Measurements from ENCODE around the gene LY9.

The LY9 gene

GRCh38 chr1:160827418-160827817 is 31.4 kb downstream of the LY9 start:
- FAIRE-seq (no peak), DNase-seq (ENCODE audit: insufficient read length) (no peak)
- TF ChIP-seq TAF1 (IDR thresholded peaks at IDR 0.05; ENCODE audit: borderline replicate concordance, low read depth, low read length) (no peak), POLR2AphosphoS5 (IDR thresholded peaks at IDR 0.05; ENCODE audit: low read depth, low read length) (no peak), POLR2A (IDR thresholded peaks at IDR 0.05; ENCODE audit: low read depth, low read length) (no peak)

DNA sequence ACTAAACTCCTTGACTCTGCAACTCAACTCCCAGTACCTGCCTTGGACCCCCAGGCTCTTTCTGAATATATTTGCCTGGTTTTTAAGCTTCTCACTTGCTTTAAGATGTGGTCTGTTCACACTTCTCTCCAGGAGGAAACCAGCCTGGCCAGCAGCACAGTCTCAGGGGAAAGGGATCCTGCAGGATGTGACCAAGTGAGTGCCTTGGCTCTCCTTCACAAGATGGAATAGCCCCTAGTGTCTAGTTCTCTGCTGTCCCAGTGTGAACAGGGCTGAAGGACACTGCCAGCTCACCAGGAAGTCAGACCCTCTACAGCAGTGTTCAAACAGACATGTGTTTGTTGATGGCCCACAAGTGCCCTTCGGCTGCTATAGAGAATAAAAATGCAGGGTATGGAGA is 33.8 kb downstream of the LY9 start:
- no peak for FAIRE-seq
- TF ChIP-seq TAF1 (IDR thresholded peaks at IDR 0.05; ENCODE audit: borderline replicate concordance, low read depth, low read length) (no peak), POLR2AphosphoS5 (IDR thresholded peaks at IDR 0.05; ENCODE audit: low read depth, low read length) (no peak), POLR2A (IDR thresholded peaks at IDR 0.05; ENCODE audit: low read depth, low read length) (no peak)
- DNase-seq (ENCODE audit: insufficient read length): no peak

GRCh38 chr1:160830321-160831153 is 34.6 kb downstream of the LY9 start:
- peak; percentile 23 for DNase-seq (ENCODE audit: insufficient read length)
- TF ChIP-seq POLR2A (IDR thresholded peaks at IDR 0.05; ENCODE audit: low read depth, low read length) (no peak), TAF1 (IDR thresholded peaks at IDR 0.05; ENCODE audit: borderline replicate concordance, low read depth, low read length) (no peak), POLR2AphosphoS5 (IDR thresholded peaks at IDR 0.05; ENCODE audit: low read depth, low read length) (no peak)
- peak; percentile 96 for FAIRE-seq

DNA sequence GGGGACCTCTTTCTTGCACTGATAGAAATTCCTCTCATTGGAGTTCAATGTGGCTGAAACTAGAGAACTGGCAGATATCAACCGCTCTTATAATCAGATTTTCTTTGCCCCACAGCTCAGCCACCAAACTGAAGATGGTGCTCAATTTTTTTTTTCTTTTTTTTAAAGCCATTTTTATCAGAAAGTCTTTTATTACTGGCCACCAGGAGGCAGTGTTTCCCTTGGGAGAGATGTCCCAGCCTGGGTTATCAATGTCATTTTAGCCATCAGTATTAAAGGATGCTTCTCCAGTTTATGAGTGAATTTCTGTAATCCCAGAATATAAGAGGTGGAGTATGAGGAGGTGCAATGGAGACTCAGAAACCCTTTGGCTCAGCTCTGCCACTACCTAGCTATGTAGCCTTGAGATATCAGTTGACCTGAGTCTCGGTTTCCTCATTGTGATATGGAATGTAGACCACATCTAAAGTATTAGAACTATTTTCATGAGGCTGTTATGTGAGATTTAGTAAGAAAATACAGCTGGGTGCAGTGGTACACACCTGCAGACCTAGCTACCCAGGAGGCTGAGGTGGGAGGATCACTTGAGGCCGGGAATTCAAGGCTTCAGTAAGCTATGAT is 39.1 kb downstream of the LY9 start:
- no peak for DNase-seq (ENCODE audit: insufficient read length)
- FAIRE-seq: peak; percentile 81

DNA sequence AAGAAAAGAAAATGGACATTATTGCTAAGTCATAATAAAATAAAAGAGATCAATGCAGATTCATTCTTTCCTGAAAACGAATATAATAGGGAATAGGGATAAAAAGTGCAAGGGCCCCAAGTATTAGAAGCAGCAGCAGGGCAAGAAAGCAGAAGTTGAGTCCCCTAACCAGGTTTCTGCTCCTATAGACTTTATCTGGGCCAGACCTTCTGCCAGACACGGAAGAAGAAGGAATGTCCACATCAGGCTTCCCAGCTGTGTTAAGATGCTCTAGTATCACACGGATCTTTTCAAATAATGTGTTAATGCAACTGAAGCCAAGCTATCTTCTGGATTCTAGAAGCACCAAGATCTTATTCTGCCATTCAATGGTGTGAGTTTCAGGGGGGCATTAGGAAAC is 39.8 kb downstream of the LY9 start:
- FAIRE-seq: no peak
- TF ChIP-seq POLR2A (IDR thresholded peaks at IDR 0.05; ENCODE audit: low read depth, low read length) (no peak), TAF1 (IDR thresholded peaks at IDR 0.05; ENCODE audit: borderline replicate concordance, low read depth, low read length) (no peak), POLR2AphosphoS5 (IDR thresholded peaks at IDR 0.05; ENCODE audit: low read depth, low read length) (no peak)
- DNase-seq (ENCODE audit: insufficient read length): no peak

More for the DNA sequence above, 39.1 kb downstream of the LY9 start:
- TF ChIP-seq POLR2AphosphoS5 (IDR thresholded peaks at IDR 0.05; ENCODE audit: low read depth, low read length) (no peak), POLR2A (IDR thresholded peaks at IDR 0.05; ENCODE audit: low read depth, low read length) (no peak), TAF1 (IDR thresholded peaks at IDR 0.05; ENCODE audit: borderline replicate concordance, low read depth, low read length) (no peak)

GRCh38 chr1:160836561-160836960 is 40.6 kb downstream of the LY9 start:
- FAIRE-seq: no peak
- no peak for TF ChIP-seq POLR2A (IDR thresholded peaks at IDR 0.05; ENCODE audit: low read depth, low read length)
- no peak for TF ChIP-seq POLR2AphosphoS5 (IDR thresholded peaks at IDR 0.05; ENCODE audit: low read depth, low read length)
- TF ChIP-seq TAF1 (IDR thresholded peaks at IDR 0.05; ENCODE audit: borderline replicate concordance, low read depth, low read length): no peak
- no peak for DNase-seq (ENCODE audit: insufficient read length)

DNA sequence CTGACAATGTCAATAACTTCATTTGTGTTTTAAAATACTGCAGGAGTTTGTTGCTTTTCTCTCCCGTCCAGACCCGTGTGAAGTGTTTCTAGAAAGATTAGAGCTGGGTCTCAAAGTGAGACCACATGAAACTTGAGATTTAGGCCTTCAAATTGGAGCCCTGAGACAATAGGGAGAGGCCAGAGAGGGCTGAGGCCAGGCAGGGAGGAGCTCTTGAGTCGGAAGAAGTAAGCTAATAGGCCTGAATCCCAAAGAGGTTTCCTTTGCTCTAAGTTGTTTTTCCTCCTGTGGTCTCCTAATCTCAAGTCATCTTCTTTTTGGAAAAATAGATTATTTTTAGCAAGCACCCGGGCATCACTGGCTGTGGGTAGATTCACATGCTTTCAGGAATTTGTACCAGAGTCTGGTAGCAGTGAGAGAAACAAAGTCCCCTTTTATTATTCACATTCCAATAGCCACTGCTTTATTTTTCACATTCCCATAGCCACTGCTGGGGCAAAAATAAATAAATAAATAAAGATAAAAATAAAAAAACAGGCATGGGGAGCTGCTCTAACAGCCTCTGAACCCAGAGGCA is 41.1 kb downstream of the LY9 start:
- no peak for DNase-seq (ENCODE audit: insufficient read length)
- no peak for FAIRE-seq
- no peak for TF ChIP-seq TAF1 (IDR thresholded peaks at IDR 0.05; ENCODE audit: borderline replicate concordance, low read depth, low read length)
- TF ChIP-seq POLR2A (IDR thresholded peaks at IDR 0.05; ENCODE audit: low read depth, low read length): no peak
- TF ChIP-seq POLR2AphosphoS5 (IDR thresholded peaks at IDR 0.05; ENCODE audit: low read depth, low read length): no peak

DNA sequence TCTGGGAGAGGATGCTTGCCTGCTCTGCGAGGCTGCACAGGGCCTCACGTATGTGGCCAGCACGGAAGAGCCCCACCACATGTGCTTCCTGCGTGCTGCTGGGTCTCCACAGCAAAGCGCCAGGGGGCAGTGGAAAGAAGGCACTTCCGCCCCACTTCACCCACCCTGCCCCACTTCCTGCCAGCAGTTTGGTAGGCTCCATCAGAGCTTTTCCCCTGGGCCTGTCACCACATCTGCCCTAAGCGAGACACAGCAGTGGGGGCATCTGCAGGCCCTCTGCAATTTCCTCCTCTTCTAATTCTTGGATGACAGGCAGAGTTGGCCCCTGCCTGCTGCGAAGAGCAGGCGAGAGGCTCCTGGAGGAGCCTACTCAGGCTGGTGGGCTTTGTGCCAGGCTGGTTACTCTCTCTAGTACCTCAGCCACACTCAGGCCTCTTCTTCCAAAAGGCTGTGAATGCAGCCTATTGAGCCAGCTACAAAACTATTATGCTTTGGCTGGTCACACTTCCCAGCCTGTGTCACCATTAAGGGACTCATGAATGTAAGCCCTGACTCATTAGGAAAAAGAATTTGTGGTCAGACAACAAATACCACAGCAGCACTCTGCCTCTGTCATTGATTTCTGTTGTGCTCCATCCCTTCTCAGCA is 41.7 kb downstream of the LY9 start:
- DNase-seq (ENCODE audit: insufficient read length) (peak; percentile 51), FAIRE-seq (peak; percentile 93)

DNA sequence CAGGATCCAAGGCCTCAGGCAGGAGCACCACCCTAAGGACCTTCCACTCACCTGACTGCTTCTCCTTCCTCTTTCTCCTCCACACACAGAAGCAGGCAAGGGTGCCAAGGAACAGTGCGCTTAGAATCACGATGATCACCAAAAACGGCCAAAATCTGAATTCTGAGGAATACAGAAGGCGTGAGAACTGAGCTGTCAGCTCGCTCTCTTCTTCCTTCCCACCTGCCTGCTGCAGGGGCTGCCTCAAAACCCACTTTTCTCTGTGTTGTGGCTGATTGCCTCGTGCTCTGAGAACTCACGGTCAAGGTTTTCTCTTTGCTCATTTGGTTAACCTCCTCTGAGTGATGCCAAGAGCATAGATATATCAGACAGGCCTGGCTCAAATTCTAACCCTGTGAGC is 42.9 kb downstream of the LY9 start:
- no peak for FAIRE-seq
- DNase-seq (ENCODE audit: insufficient read length): no peak
- TF ChIP-seq POLR2AphosphoS5 (IDR thresholded peaks at IDR 0.05; ENCODE audit: low read depth, low read length): no peak
- TF ChIP-seq POLR2A (IDR thresholded peaks at IDR 0.05; ENCODE audit: low read depth, low read length): no peak
- no peak for TF ChIP-seq TAF1 (IDR thresholded peaks at IDR 0.05; ENCODE audit: borderline replicate concordance, low read depth, low read length)

More for the DNA sequence above, 41.7 kb downstream of the LY9 start:
- TF ChIP-seq POLR2A (IDR thresholded peaks at IDR 0.05; ENCODE audit: low read depth, low read length) (peak; percentile 56; the same call in 1 of the 2 replicates), TAF1 (IDR thresholded peaks at IDR 0.05; ENCODE audit: borderline replicate concordance, low read depth, low read length) (0 out of 2 replicates have a peak, but pooled peaks have one; percentile 18), POLR2AphosphoS5 (IDR thresholded peaks at IDR 0.05; ENCODE audit: low read depth, low read length) (0 out of 2 replicates have a peak, but pooled peaks have one; percentile 41)

DNA sequence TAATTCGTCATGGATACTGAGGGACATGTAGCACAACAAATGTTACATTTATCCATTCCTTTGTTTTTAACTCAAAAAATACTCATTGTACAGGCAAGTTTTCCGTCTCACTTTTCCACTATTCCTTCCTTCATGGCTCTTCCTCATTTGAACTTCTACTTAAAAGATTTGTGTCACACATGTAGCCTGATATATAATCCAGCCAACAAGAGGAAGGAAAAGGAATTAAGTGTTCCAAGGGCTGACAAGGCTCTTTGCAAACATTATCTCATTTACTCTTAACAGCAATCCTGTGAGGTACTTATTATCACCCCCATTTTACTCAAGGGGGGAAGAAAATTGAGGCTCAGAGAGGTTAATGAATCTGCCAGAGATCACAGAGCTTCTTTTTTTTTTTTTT is 43.8 kb downstream of the LY9 start:
- TF ChIP-seq TAF1 (IDR thresholded peaks at IDR 0.05; ENCODE audit: borderline replicate concordance, low read depth, low read length) (no peak), POLR2AphosphoS5 (IDR thresholded peaks at IDR 0.05; ENCODE audit: low read depth, low read length) (no peak), POLR2A (IDR thresholded peaks at IDR 0.05; ENCODE audit: low read depth, low read length) (no peak)
- no peak for FAIRE-seq
- DNase-seq (ENCODE audit: insufficient read length): no peak

- DNase-seq (ENCODE audit: insufficient read length): no peak
- TF ChIP-seq TAF1 (IDR thresholded peaks at IDR 0.05; ENCODE audit: borderline replicate concordance, low read depth, low read length) (no peak), POLR2AphosphoS5 (IDR thresholded peaks at IDR 0.05; ENCODE audit: low read depth, low read length) (no peak)
- no peak for FAIRE-seq
These were observed 45.1 kb downstream of the LY9 start for GRCh38 chr1:160841079-160841478.

Data from GM12892 (cell line).